ENCODE results near the gene CDH10.

The CDH10 gene

GRCh38 chr5:24644761-24645160 is at the start of gene CDH10:
Gene CDH10 (minus strand): TSS chr5:24644978. CDS start chr5:24593490, 51,488 bp downstream.
- H3K9ac ChIP-seq (ENCODE audit: low read depth, low read length) = no peak within 1 kb of the TSS
- no peaks in the 10 kb centered on the region for H3K36me3 ChIP-seq (ENCODE audit: control insufficient read depth, insufficient read depth, low read length)
- H3K27me3 ChIP-seq (ENCODE audit: control insufficient read depth, insufficient read depth, low read length) = peaks cover 17% of the 10 kb centered on the region
- peak within 1 kb of the TSS; percentile 52 for H3K4me3 ChIP-seq (ENCODE audit: low read depth, low read length)
- H3K4me1 ChIP-seq (ENCODE audit: control insufficient read depth, insufficient read depth, low read length) = peaks cover 13% of the 10 kb centered on the region
- no peaks in the 10 kb centered on the region for H3K9me3 ChIP-seq (ENCODE audit: control insufficient read depth, insufficient read depth, low read length)

GRCh38 chr5:24693609-24694008 is 48.8 kb upstream of the CDH10 start:
- Histone ChIP-seq H3K27me3 (ENCODE audit: control insufficient read depth, insufficient read depth, low read length) (no peaks in the 10 kb centered on the region), H3K4me3 (ENCODE audit: low read depth, low read length) (no peak overlapping the region), H3K9me3 (ENCODE audit: control insufficient read depth, insufficient read depth, low read length) (no peaks in the 10 kb centered on the region), H3K36me3 (ENCODE audit: control insufficient read depth, insufficient read depth, low read length) (no peaks in the 10 kb centered on the region), H3K9ac (ENCODE audit: low read depth, low read length) (no peak overlapping the region), H3K4me1 (ENCODE audit: control insufficient read depth, insufficient read depth, low read length) (no peaks in the 10 kb centered on the region)

GRCh38 chr5:24691074-24691473 is 46.3 kb upstream of the CDH10 start:
- H3K9ac ChIP-seq (ENCODE audit: low read depth, low read length) = no peak overlapping the region
- no peaks in the 10 kb centered on the region for H3K36me3 ChIP-seq (ENCODE audit: control insufficient read depth, insufficient read depth, low read length)
- H3K9me3 ChIP-seq (ENCODE audit: control insufficient read depth, insufficient read depth, low read length) = no peaks in the 10 kb centered on the region
- H3K4me1 ChIP-seq (ENCODE audit: control insufficient read depth, insufficient read depth, low read length) = no peaks in the 10 kb centered on the region
- no peaks in the 10 kb centered on the region for H3K27me3 ChIP-seq (ENCODE audit: control insufficient read depth, insufficient read depth, low read length)
- no peak overlapping the region for H3K4me3 ChIP-seq (ENCODE audit: low read depth, low read length)

- no peaks in the 10 kb centered on the region for H3K36me3 ChIP-seq (ENCODE audit: control insufficient read depth, insufficient read depth, low read length)
- H3K4me1 ChIP-seq (ENCODE audit: control insufficient read depth, insufficient read depth, low read length) = no peaks in the 10 kb centered on the region
- H3K4me3 ChIP-seq (ENCODE audit: low read depth, low read length) = no peak overlapping the region
- no peak overlapping the region for H3K9ac ChIP-seq (ENCODE audit: low read depth, low read length)
- H3K27me3 ChIP-seq (ENCODE audit: control insufficient read depth, insufficient read depth, low read length) = no peaks in the 10 kb centered on the region
- peaks cover 6% of the 10 kb centered on the region for H3K9me3 ChIP-seq (ENCODE audit: control insufficient read depth, insufficient read depth, low read length)
Measured at GRCh38 chr5:24681106-24681505, 36.3 kb upstream of the CDH10 start.

- Histone ChIP-seq H3K9me3 (ENCODE audit: control insufficient read depth, insufficient read depth, low read length) (no peaks in the 10 kb centered on the region), H3K27me3 (ENCODE audit: control insufficient read depth, insufficient read depth, low read length) (no peaks in the 10 kb centered on the region), H3K9ac (ENCODE audit: low read depth, low read length) (no peak overlapping the region), H3K36me3 (ENCODE audit: control insufficient read depth, insufficient read depth, low read length) (no peaks in the 10 kb centered on the region), H3K4me1 (ENCODE audit: control insufficient read depth, insufficient read depth, low read length) (no peaks in the 10 kb centered on the region), H3K4me3 (ENCODE audit: low read depth, low read length) (no peak overlapping the region)
Measured at GRCh38 chr5:24668050-24668449, 23.3 kb upstream of the CDH10 start.

- Histone ChIP-seq H3K4me1 (ENCODE audit: control insufficient read depth, insufficient read depth, low read length) (peaks cover 3% of the 10 kb centered on the region), H3K9me3 (ENCODE audit: control insufficient read depth, insufficient read depth, low read length) (peaks cover 3% of the 10 kb centered on the region), H3K4me3 (ENCODE audit: low read depth, low read length) (no peak overlapping the region), H3K27me3 (ENCODE audit: control insufficient read depth, insufficient read depth, low read length) (no peaks in the 10 kb centered on the region), H3K36me3 (ENCODE audit: control insufficient read depth, insufficient read depth, low read length) (no peaks in the 10 kb centered on the region), H3K9ac (ENCODE audit: low read depth, low read length) (no peak overlapping the region)
Measured at GRCh38 chr5:24649531-24649930, 4.8 kb upstream of the CDH10 start.

- H3K9me3 ChIP-seq (ENCODE audit: control insufficient read depth, insufficient read depth, low read length) = no peaks in the 10 kb centered on the region
- H3K9ac ChIP-seq (ENCODE audit: low read depth, low read length) = no peak overlapping the region
- H3K36me3 ChIP-seq (ENCODE audit: control insufficient read depth, insufficient read depth, low read length) = no peaks in the 10 kb centered on the region
- peaks cover 15% of the 10 kb centered on the region for H3K4me1 ChIP-seq (ENCODE audit: control insufficient read depth, insufficient read depth, low read length)
- no peak overlapping the region for H3K4me3 ChIP-seq (ENCODE audit: low read depth, low read length)
- peaks cover 17% of the 10 kb centered on the region for H3K27me3 ChIP-seq (ENCODE audit: control insufficient read depth, insufficient read depth, low read length)
Measured at GRCh38 chr5:24646915-24647314, 2.1 kb upstream of the CDH10 start.

GRCh38 chr5:24645483-24645882 is 705 bp upstream of the CDH10 start:
- no peak overlapping the region for H3K9ac ChIP-seq (ENCODE audit: low read depth, low read length)
- peaks cover 17% of the 10 kb centered on the region for H3K27me3 ChIP-seq (ENCODE audit: control insufficient read depth, insufficient read depth, low read length)
- no peaks in the 10 kb centered on the region for H3K9me3 ChIP-seq (ENCODE audit: control insufficient read depth, insufficient read depth, low read length)
- H3K4me3 ChIP-seq (ENCODE audit: low read depth, low read length) = no peak overlapping the region
- peaks cover 13% of the 10 kb centered on the region for H3K4me1 ChIP-seq (ENCODE audit: control insufficient read depth, insufficient read depth, low read length)
- H3K36me3 ChIP-seq (ENCODE audit: control insufficient read depth, insufficient read depth, low read length) = no peaks in the 10 kb centered on the region

GRCh38 chr5:24643880-24644279 is 898 bp downstream of the CDH10 start:
- Histone ChIP-seq H3K4me3 (ENCODE audit: low read depth, low read length) (no peak overlapping the region), H3K4me1 (ENCODE audit: control insufficient read depth, insufficient read depth, low read length) (peaks cover 13% of the 10 kb centered on the region)

GRCh38 chr5:24643156-24643555 is 1.6 kb downstream of the CDH10 start:
- H3K9ac ChIP-seq (ENCODE audit: low read depth, low read length) = no peak overlapping the region
- peaks cover 13% of the 10 kb centered on the region for H3K4me1 ChIP-seq (ENCODE audit: control insufficient read depth, insufficient read depth, low read length)
- peaks cover 17% of the 10 kb centered on the region for H3K27me3 ChIP-seq (ENCODE audit: control insufficient read depth, insufficient read depth, low read length)
- H3K36me3 ChIP-seq (ENCODE audit: control insufficient read depth, insufficient read depth, low read length) = no peaks in the 10 kb centered on the region
- H3K9me3 ChIP-seq (ENCODE audit: control insufficient read depth, insufficient read depth, low read length) = no peaks in the 10 kb centered on the region
- H3K4me3 ChIP-seq (ENCODE audit: low read depth, low read length) = no peak overlapping the region

More at GRCh38 chr5:24643880-24644279, 898 bp downstream of the CDH10 start:
- no peaks in the 10 kb centered on the region for H3K9me3 ChIP-seq (ENCODE audit: control insufficient read depth, insufficient read depth, low read length)
- H3K36me3 ChIP-seq (ENCODE audit: control insufficient read depth, insufficient read depth, low read length) = no peaks in the 10 kb centered on the region
- no peak overlapping the region for H3K9ac ChIP-seq (ENCODE audit: low read depth, low read length)
- peaks cover 17% of the 10 kb centered on the region for H3K27me3 ChIP-seq (ENCODE audit: control insufficient read depth, insufficient read depth, low read length)

GRCh38 chr5:24642022-24642421 is 2.8 kb downstream of the CDH10 start:
- peaks cover 13% of the 10 kb centered on the region for H3K4me1 ChIP-seq (ENCODE audit: control insufficient read depth, insufficient read depth, low read length)
- no peaks in the 10 kb centered on the region for H3K9me3 ChIP-seq (ENCODE audit: control insufficient read depth, insufficient read depth, low read length)
- H3K27me3 ChIP-seq (ENCODE audit: control insufficient read depth, insufficient read depth, low read length) = peaks cover 17% of the 10 kb centered on the region
- H3K36me3 ChIP-seq (ENCODE audit: control insufficient read depth, insufficient read depth, low read length) = no peaks in the 10 kb centered on the region
- no peak overlapping the region for H3K4me3 ChIP-seq (ENCODE audit: low read depth, low read length)
- H3K9ac ChIP-seq (ENCODE audit: low read depth, low read length) = no peak overlapping the region

GRCh38 chr5:24635209-24635608 is 9.6 kb downstream of the CDH10 start:
- Histone ChIP-seq H3K4me1 (ENCODE audit: control insufficient read depth, insufficient read depth, low read length) (no peaks in the 10 kb centered on the region), H3K27me3 (ENCODE audit: control insufficient read depth, insufficient read depth, low read length) (no peaks in the 10 kb centered on the region), H3K9me3 (ENCODE audit: control insufficient read depth, insufficient read depth, low read length) (no peaks in the 10 kb centered on the region), H3K9ac (ENCODE audit: low read depth, low read length) (no peak overlapping the region), H3K4me3 (ENCODE audit: low read depth, low read length) (no peak overlapping the region), H3K36me3 (ENCODE audit: control insufficient read depth, insufficient read depth, low read length) (no peaks in the 10 kb centered on the region)

Measured in iPS-15b (cell line).